Mucosa of stomach (tissue), 1 donor: ENCODE measurements around the gene ZNF473.
"Not testable (repeated sequence)": the region's sequence is repeated elsewhere in the genome, so short reads cannot be mapped to it uniquely, and the experiment has no call there.

Source experiments
- H3K27me3 ChIP-seq: one replicate; pipeline ENCODE4 v1.7.0; 2013; ENCODE audit warnings: mild to moderate bottlenecking, low read length; ENCODE audit not compliant: control insufficient read depth, insufficient read depth
- H3K36me3 ChIP-seq: one replicate; pipeline ENCODE4 v1.7.0; 2013; ENCODE audit warnings: low read length; ENCODE audit not compliant: control insufficient read depth, insufficient read depth
- H3K4me1 ChIP-seq: one replicate; pipeline ENCODE4 v1.7.0; 2013; ENCODE audit warnings: mild to moderate bottlenecking, low read length; ENCODE audit not compliant: control insufficient read depth, insufficient read depth
- H3K4me3 ChIP-seq: one replicate; pipeline ENCODE4 v1.7.0; 2013; ENCODE audit warnings: low read length
- H3K9ac ChIP-seq: one replicate; pipeline ENCODE4 v1.7.0; 2013; ENCODE audit warnings: mild to moderate bottlenecking, low read length, moderate library complexity
- H3K9me3 ChIP-seq: one replicate; pipeline ENCODE4 v1.7.0; 2013; ENCODE audit warnings: mild to moderate bottlenecking, low read length, moderate library complexity; ENCODE audit not compliant: control insufficient read depth
- donor health status: Pancreatic carcinoma.

Gene ZNF473

DNA sequence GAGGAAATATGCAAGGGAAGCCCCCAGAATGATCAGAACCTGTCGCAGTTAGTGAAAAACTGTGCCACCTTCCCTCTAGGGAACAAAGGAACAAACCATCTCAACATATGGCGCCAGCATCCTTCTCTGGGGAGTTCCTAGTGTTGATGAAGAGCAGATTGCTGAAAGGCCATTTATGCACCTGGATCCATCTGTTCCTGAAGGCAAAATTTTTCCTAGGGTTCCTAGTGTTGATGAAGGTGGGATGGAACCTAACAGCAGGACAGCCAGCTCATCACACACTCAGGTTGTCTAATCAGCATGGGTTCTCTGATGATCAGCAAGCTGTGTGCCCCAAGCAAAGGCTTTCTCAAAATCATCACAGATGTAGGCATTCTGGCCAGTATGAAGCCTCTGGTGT lies 32.6 kb downstream of the ZNF473 start:
- no peaks in the 10 kb centered on the region for H3K9me3 ChIP-seq
- H3K9ac ChIP-seq: no peak overlapping the region
- no peaks in the 10 kb centered on the region for H3K36me3 ChIP-seq
- H3K4me3 ChIP-seq: no peak overlapping the region
- H3K4me1 ChIP-seq: no peaks in the 10 kb centered on the region
- no peaks in the 10 kb centered on the region for H3K27me3 ChIP-seq

DNA sequence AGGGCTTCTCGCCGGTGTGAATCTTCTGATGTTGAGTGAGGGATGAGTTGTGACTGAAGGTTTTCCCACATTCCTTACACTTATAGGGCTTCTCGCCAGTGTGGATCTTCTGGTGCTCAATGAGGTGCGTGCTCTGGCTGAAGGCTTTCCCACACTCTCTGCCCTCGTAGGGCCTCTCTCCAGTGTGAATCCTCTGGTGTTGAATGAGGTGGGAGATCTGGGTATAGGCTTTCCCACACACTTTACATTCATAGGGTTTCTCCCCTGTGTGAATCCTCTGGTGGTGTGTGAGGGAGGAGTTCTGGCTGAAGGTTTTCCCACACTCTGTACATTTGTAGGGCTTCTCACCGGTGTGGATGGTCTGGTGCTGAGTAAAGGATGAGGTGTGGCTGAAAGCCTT lies 33.2 kb downstream of the ZNF473 start:
- Histone ChIP-seq H3K36me3 (no peaks in the 10 kb centered on the region), H3K4me3 (no peak overlapping the region), H3K4me1 (no peaks in the 10 kb centered on the region), H3K27me3 (no peaks in the 10 kb centered on the region), H3K9ac (no peak overlapping the region), H3K9me3 (no peaks in the 10 kb centered on the region)

- Histone ChIP-seq H3K36me3 (no peaks in the 10 kb centered on the region), H3K9ac (no peak overlapping the region), H3K9me3 (no peaks in the 10 kb centered on the region), H3K4me1 (no peaks in the 10 kb centered on the region), H3K4me3 (no peak overlapping the region), H3K27me3 (no peaks in the 10 kb centered on the region)
These were observed 34.3 kb downstream of the ZNF473 start for GRCh38 chr19:50060107-50060506.

- no peaks in the 10 kb centered on the region for H3K9me3 ChIP-seq
- H3K4me1 ChIP-seq: no peaks in the 10 kb centered on the region
These were observed 35.8 kb downstream of the ZNF473 start for GRCh38 chr19:50061650-50062049.

GRCh38 chr19:50065938-50066337 lies 40.1 kb downstream of the ZNF473 start:
- no peak overlapping the region for H3K4me3 ChIP-seq
- H3K9me3 ChIP-seq: no peaks in the 10 kb centered on the region
- no peak overlapping the region for H3K9ac ChIP-seq
- H3K4me1 ChIP-seq: no peaks in the 10 kb centered on the region
- H3K36me3 ChIP-seq: no peaks in the 10 kb centered on the region
- H3K27me3 ChIP-seq: no peaks in the 10 kb centered on the region

More at GRCh38 chr19:50061650-50062049, 35.8 kb downstream of the ZNF473 start:
- Histone ChIP-seq H3K36me3 (no peaks in the 10 kb centered on the region), H3K27me3 (no peaks in the 10 kb centered on the region), H3K4me3 (no peak overlapping the region), H3K9ac (no peak overlapping the region)

DNA sequence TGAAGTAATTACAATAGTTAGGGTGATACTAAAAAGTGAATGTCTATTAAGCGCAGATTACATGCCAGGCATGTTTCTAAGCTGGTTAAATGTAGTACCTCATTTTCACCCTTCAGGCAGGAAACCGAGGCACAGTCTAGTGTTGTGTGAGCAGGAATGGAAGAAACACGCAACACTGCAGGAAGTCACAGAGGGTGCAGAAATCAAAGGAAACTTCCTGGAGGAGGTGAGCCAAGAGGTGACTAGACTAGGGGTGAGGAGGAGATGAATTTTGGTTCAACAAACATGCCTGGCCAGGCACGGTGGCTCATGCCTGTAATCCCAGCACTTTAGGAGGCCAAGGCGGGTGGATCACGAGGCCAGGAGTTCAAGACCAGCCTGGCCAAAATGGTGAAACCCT lies 41.8 kb downstream of the ZNF473 start:
- Histone ChIP-seq H3K36me3 (no peaks in the 10 kb centered on the region), H3K9me3 (no peaks in the 10 kb centered on the region), H3K4me1 (no peaks in the 10 kb centered on the region), H3K27me3 (no peaks in the 10 kb centered on the region), H3K4me3 (no peak overlapping the region), H3K9ac (no peak overlapping the region)

DNA sequence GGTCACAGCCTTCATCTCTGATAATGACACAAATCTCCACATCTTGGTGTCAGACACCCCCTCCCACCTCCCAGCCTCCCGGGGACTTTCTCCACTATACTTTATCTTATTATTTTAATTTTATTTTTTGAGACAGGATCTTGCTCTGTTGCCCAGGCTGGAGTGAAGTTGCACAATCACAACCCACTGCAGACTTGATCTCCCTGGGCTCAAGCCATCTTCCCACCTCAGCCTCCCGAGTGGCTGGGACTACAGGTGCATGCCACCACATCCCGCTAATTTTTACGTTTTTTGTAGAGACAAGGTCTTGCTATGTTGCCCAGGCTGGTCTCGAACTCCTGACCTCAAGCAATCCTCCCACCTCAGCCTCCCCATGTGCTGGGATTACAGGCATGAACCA lies 42.6 kb downstream of the ZNF473 start:
- not testable (repeated sequence) for H3K36me3 ChIP-seq, H3K9ac ChIP-seq, H3K4me3 ChIP-seq, H3K9me3 ChIP-seq, H3K4me1 ChIP-seq, H3K27me3 ChIP-seq

- H3K27me3 ChIP-seq, H3K36me3 ChIP-seq, H3K4me3 ChIP-seq, H3K9me3 ChIP-seq, H3K4me1 ChIP-seq, H3K9ac ChIP-seq: not testable (repeated sequence)
These were observed 49.3 kb downstream of the ZNF473 start for GRCh38 chr19:50075076-50075475.

GRCh38 chr19:50075644-50076372 lies 50.0 kb downstream of the ZNF473 start:
- H3K36me3 ChIP-seq, H3K4me1 ChIP-seq, H3K27me3 ChIP-seq, H3K4me3 ChIP-seq, H3K9me3 ChIP-seq, H3K9ac ChIP-seq: not testable (repeated sequence)

GRCh38 chr19:50076581-50077355 lies 51.0 kb downstream of the ZNF473 start:
- not testable (repeated sequence) for H3K9me3 ChIP-seq, H3K4me1 ChIP-seq, H3K36me3 ChIP-seq, H3K4me3 ChIP-seq, H3K27me3 ChIP-seq, H3K9ac ChIP-seq

GRCh38 chr19:50079014-50079413 lies 53.2 kb downstream of the ZNF473 start:
- not testable (repeated sequence) for H3K27me3 ChIP-seq, H3K4me1 ChIP-seq, H3K9ac ChIP-seq, H3K9me3 ChIP-seq, H3K4me3 ChIP-seq, H3K36me3 ChIP-seq

DNA sequence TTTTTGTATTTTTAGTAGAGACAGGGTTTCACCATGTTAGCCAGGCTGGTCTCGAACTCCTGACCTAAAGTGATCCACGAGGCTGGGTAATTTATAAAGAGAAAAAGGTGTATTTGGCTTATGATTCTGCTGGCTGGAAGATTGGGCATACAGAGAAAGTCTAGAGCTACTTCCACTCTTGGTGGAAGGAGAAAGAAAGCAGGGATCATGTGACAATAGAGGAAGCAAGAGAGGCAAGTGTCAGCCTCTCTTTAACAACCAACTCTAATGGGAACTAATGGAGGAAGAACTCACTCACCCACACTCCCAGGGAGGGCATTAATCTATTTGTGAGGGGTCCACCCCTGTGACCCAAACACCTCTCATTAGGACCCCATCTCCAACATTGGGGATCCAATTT lies 58.6 kb downstream of the ZNF473 start:
- H3K9ac ChIP-seq, H3K4me3 ChIP-seq, H3K27me3 ChIP-seq, H3K9me3 ChIP-seq, H3K36me3 ChIP-seq, H3K4me1 ChIP-seq: not testable (repeated sequence)
